AG04449 (cell line): ENCODE data around the gene TMTC3.

Experiments used
- CTCF ChIA-PET: fragments of 350-600 bp; formaldehyde crosslinking; extraction: SDS; loops from one replicate; lab custom pipeline; 2021; ENCODE audit warnings: antibody characterized with exemption; lab: Yijun Ruan, JAX
- POLR2A ChIA-PET: fragments of 400-600, 350-600 bp; formaldehyde crosslinking; extraction: SDS; loops from one replicate; lab custom pipeline; 2020; ENCODE audit warnings: antibody characterized with exemption, inconsistent platforms; lab: Yijun Ruan, JAX
- DNase-seq: peaks from one replicate; pipeline ENCODE4 v3.0.0-alpha.2; 2010; ENCODE audit warnings: low read depth, low spot score
- H3K4me3 ChIP-seq: 2 replicates; pipeline ENCODE4 v1.5.1; 2011; ENCODE audit warnings: low read depth, mild to moderate bottlenecking, control low read depth, low read length
- CTCF ChIP-seq: IDR thresholded peaks from one replicate; pipeline ENCODE4 v1.5.1; 2011; ENCODE audit warnings: mild to moderate bottlenecking, moderate library complexity, low read length, control low read depth, inconsistent platforms; ENCODE audit not compliant: insufficient read depth; ENCODE audit errors: missing control alignments

TMTC3 gene

GRCh38 chr12:88185988-88186387, 43.9 kb downstream of the TMTC3 start:
- H3K4me3 ChIP-seq = no peak overlapping the region
- ChIA-PET CTCF (interaction anchor here (1.3 kb wide), 1 partner anchor 12 kb away, joined by 4 read pairs; no protein-coding TSS in a partner anchor), POLR2A (interaction anchor here (1.0 kb wide), 1 partner anchor 394 kb away, joined by 3 read pairs; no protein-coding TSS in a partner anchor)
- TF ChIP-seq CTCF = no peak
- DNase-seq = peak; percentile 26

DNA sequence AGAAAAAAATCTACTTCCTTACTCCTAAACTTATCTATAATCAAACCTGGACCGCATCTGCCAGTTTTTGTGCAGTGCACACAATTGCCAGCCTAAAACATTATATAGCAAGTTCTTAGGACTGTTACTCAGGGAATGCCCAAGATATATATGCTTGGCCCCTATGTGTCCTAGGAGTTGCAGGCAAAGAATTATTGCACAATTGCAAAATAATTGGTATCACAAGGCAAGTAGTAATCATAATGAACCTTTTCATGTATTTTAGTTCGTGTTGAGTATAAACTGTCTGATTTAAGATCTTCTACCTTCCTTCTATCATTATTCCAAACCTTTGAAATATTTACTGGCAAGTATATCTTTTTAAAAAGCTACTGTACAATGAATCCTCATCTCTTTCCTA, 45.5 kb downstream of the TMTC3 start:
- CTCF ChIA-PET = interaction anchor here (1.3 kb wide), 1 partner anchor 14 kb away, joined by 4 read pairs; no protein-coding TSS in a partner anchor
- no peak overlapping the region for H3K4me3 ChIP-seq
- no peak for DNase-seq
- TF ChIP-seq CTCF = no peak
- POLR2A ChIA-PET = no interaction called here

DNA sequence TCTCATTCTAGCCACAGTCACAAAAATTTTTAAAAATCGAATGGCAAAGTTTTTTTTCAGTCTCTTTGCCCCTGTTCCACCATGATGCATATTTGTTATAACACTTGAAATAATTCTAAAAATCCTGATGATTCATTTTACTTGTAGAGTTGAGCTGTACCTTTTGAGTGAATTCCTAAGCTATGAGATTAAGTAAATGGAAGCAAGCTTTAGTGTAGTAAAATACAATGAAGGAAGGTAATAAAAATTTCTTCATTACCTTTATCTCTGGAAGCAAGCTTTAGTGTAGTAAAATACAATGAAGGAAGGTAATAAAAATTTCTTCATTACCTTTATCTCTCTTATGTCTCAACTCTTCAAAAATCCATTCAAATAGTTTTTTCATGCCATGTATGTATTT, 46.1 kb downstream of the TMTC3 start:
- no peak for DNase-seq
- ChIA-PET POLR2A (interaction anchor here (0.6 kb wide), 1 partner anchor 284 kb away, joined by 3 read pairs; no protein-coding TSS in a partner anchor), CTCF (no interaction called here)
- H3K4me3 ChIP-seq = no peak overlapping the region
- no peak for TF ChIP-seq CTCF

GRCh38 chr12:88192426-88192825, 50.3 kb downstream of the TMTC3 start:
- H3K4me3 ChIP-seq = no peak overlapping the region
- POLR2A ChIA-PET = no interaction called here
- no peak for TF ChIP-seq CTCF
- no peak for DNase-seq
- CTCF ChIA-PET = no interaction called here

GRCh38 chr12:88194868-88195267, 52.8 kb downstream of the TMTC3 start:
- no peak for TF ChIP-seq CTCF
- no peak for DNase-seq
- ChIA-PET POLR2A (no interaction called here), CTCF (no interaction called here)
- no peak overlapping the region for H3K4me3 ChIP-seq

GRCh38 chr12:88200029-88200428, 57.9 kb downstream of the TMTC3 start:
- ChIA-PET CTCF (no interaction called here), POLR2A (no interaction called here)
- no peak for DNase-seq
- no peak for TF ChIP-seq CTCF
- H3K4me3 ChIP-seq = no peak overlapping the region
